SK-N-SH treated with all-trans-retinoic acid at 6 μM for 48 hours (cell line): Measurements from ENCODE around the gene PEX16.

Experiments used
- CREB5 ChIP-seq: fragments of 250-450 bp; sonication (Bioruptor Pico); IDR thresholded peaks from 2 replicates; pipeline ENCODE4 v1.5.1; 2020; ENCODE audit warnings: low read depth, mild to moderate bottlenecking, moderate library complexity
- ESRRG ChIP-seq: fragments of 250-450 bp; sonication (Bioruptor Pico); IDR thresholded peaks from 2 replicates; pipeline ENCODE4 v1.6.1; 2021; ENCODE audit warnings: mild to moderate bottlenecking
- OSR1 ChIP-seq: fragments of 250-450 bp; sonication (Bioruptor Pico); IDR thresholded peaks from 2 replicates; pipeline ENCODE4 v1.8.0; 2022; ENCODE audit warnings: moderate library complexity, mild to moderate bottlenecking, inconsistent platforms
- PATZ1 ChIP-seq: fragments of 250-450 bp; sonication (Bioruptor Pico); IDR thresholded peaks from 2 replicates; pipeline ENCODE4 v1.8.0; 2020; ENCODE audit warnings: mild to moderate bottlenecking, moderate library complexity, borderline replicate concordance
- PPARA ChIP-seq: fragments of 250-450 bp; sonication (Bioruptor Pico); IDR thresholded peaks from 2 replicates; pipeline ENCODE4 v1.5.0; 2020; ENCODE audit warnings: mild to moderate bottlenecking, borderline replicate concordance
- RARB ChIP-seq: fragments of 250-450 bp; sonication (Bioruptor Pico); IDR thresholded peaks from 2 replicates; pipeline ENCODE4 v1.8.0; 2021; ENCODE audit warnings: mild to moderate bottlenecking, moderate library complexity
- SNAI2 ChIP-seq: fragments of 250-450 bp; sonication (Bioruptor Pico); IDR thresholded peaks from 2 replicates; pipeline ENCODE4 v1.5.0; 2020; ENCODE audit warnings: mild to moderate bottlenecking, moderate library complexity
- TCF4 ChIP-seq: fragments of 250-450 bp; sonication (Bioruptor Pico); IDR thresholded peaks from 2 replicates; pipeline ENCODE4 v1.8.0; 2021; ENCODE audit warnings: mild to moderate bottlenecking, moderate library complexity, borderline replicate concordance
- TOX ChIP-seq: fragments of 250-450 bp; sonication (Bioruptor Pico); IDR thresholded peaks from 2 replicates; pipeline ENCODE4 v1.8.0; 2021; ENCODE audit warnings: mild to moderate bottlenecking, moderate library complexity, borderline replicate concordance
- TSHZ2 ChIP-seq: fragments of 250-450 bp; sonication (Bioruptor Pico); IDR thresholded peaks from 2 replicates; pipeline ENCODE4 v1.5.0; 2020; ENCODE audit warnings: mild to moderate bottlenecking, moderate library complexity
- ZFP3 ChIP-seq: fragments of 250-450 bp; sonication (Bioruptor Pico); IDR thresholded peaks from 2 replicates; pipeline ENCODE4 v1.5.0; 2020; ENCODE audit warnings: mild to moderate bottlenecking, moderate library complexity
- ZFP30 ChIP-seq: fragments of 450-650 bp; formaldehyde crosslinking; IDR thresholded peaks from 2 replicates; pipeline ENCODE4 v1.5.0; 2022; ENCODE audit warnings: mild to moderate bottlenecking, moderate library complexity
- ZNF70 ChIP-seq: fragments of 450-650 bp; formaldehyde crosslinking; IDR thresholded peaks from 2 replicates; pipeline ENCODE4 v1.5.0; 2020; ENCODE audit warnings: mild to moderate bottlenecking, moderate library complexity
- TF ChIP-seq, protein P1 (sequence below): fragments of 250-450 bp; sonication (Bioruptor Pico); IDR thresholded peaks from 2 replicates; pipeline ENCODE4 v1.5.1; 2021; ENCODE audit warnings: mild to moderate bottlenecking, moderate library complexity

DNA sequence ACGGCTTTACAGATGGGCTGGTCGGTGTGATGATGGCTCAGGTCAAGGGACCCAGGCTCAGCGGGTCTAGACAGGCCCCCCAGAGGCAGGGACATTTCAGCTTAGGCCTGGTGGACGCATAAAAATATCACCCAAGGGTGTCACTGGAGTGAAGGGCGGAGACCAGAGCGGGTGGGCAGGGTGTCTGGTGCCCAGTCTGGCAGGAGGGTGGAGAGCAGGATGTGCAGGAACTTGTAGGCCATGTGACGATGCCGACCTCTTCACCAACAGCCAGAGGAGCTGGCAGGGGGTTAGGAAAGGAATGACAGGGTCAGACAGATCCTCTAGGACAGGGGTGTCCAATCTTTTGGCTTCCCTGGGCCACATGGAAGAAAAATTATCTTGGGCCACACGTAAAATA, 27.7 kb downstream of the PEX16 start:
- TF ChIP-seq PPARA (CRISPR knock-in tag) (no peak), TCF4 (CRISPR knock-in tag) (no peak), ESRRG (CRISPR knock-in tag) (no peak), ZFP30 (CRISPR knock-in tag) (no peak), PATZ1 (CRISPR knock-in tag) (no peak), RARB (CRISPR knock-in tag) (no peak), TOX (CRISPR knock-in tag) (no peak), OSR1 (no peak), TSHZ2 (CRISPR knock-in tag) (no peak), SNAI2 (CRISPR knock-in tag) (no peak), ZNF70 (CRISPR knock-in tag) (no peak), CREB5 (CRISPR knock-in tag) (no peak), ZFP3 (no peak)
- TF ChIP-seq, protein P1, sequence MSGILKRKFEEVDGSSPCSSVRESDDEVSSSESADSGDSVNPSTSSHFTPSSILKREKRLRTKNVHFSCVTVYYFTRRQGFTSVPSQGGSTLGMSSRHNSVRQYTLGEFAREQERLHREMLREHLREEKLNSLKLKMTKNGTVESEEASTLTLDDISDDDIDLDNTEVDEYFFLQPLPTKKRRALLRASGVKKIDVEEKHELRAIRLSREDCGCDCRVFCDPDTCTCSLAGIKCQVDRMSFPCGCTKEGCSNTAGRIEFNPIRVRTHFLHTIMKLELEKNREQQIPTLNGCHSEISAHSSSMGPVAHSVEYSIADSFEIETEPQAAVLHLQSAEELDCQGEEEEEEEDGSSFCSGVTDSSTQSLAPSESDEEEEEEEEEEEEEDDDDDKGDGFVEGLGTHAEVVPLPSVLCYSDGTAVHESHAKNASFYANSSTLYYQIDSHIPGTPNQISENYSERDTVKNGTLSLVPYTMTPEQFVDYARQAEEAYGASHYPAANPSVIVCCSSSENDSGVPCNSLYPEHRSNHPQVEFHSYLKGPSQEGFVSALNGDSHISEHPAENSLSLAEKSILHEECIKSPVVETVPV (CRISPR knock-in tag), result no peak
